HL-60/S4 treated with phorbol 12-myristate 13-acetate at 8.2 ng/mL for 4 days and 3 days (cell line): Measurements from ENCODE around the gene FBXO40.
"Not testable (repeated sequence)": the region's sequence is repeated elsewhere in the genome, so short reads cannot be mapped to it uniquely, and the experiment has no call there.

Experiments used
- in situ Hi-C: fragments of 300-500 bp; cut with MboI; formaldehyde crosslinking; loops from 2 replicates; pipeline ENCODE4 v1.15.0; 2022; ENCODE audit warnings: low sequenced_read_pairs

FBXO40 gene, protein sequence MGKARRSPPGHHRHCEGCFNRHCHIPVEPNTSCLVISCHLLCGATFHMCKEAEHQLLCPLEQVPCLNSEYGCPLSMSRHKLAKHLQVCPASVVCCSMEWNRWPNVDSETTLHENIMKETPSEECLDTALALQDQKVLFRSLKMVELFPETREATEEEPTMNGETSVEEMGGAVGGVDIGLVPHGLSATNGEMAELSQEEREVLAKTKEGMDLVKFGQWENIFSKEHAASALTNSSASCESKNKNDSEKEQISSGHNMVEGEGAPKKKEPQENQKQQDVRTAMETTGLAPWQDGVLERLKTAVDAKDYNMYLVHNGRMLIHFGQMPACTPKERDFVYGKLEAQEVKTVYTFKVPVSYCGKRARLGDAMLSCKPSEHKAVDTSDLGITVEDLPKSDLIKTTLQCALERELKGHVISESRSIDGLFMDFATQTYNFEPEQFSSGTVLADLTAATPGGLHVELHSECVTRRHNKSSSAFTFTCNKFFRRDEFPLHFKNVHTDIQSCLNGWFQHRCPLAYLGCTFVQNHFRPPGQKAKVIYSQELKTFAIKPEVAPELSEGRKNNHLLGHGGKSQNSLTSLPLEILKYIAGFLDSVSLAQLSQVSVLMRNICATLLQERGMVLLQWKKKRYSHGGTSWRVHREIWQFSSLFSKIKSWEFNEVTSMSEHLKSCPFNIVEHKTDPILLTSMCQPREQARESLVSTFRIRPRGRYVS

GRCh38 chr3:121592856-121593702 lies at the start of gene FBXO40:
Gene FBXO40 (plus strand): TSS chr3:121593379. CDS start chr3:121620576, 27,197 bp downstream.
- in situ Hi-C loops, result no loop called here

- in situ Hi-C loops, result no loop called here
Measured at GRCh38 chr3:121545049-121545573, 48.1 kb upstream of the FBXO40 start.

GRCh38 chr3:121545574-121546455 lies 47.4 kb upstream of the FBXO40 start, which contains the start of gene POLQ:
Gene POLQ (minus strand): TSS chr3:121545988. CDS start chr3:121545877, 111 bp downstream.
- in situ Hi-C loops, result no loop called here

GRCh38 chr3:121552379-121552778 lies 40.8 kb upstream of the FBXO40 start:
- in situ Hi-C loops, result no loop called here

GRCh38 chr3:121552797-121553196 lies 40.4 kb upstream of the FBXO40 start:
- in situ Hi-C loops, result no loop called here

DNA sequence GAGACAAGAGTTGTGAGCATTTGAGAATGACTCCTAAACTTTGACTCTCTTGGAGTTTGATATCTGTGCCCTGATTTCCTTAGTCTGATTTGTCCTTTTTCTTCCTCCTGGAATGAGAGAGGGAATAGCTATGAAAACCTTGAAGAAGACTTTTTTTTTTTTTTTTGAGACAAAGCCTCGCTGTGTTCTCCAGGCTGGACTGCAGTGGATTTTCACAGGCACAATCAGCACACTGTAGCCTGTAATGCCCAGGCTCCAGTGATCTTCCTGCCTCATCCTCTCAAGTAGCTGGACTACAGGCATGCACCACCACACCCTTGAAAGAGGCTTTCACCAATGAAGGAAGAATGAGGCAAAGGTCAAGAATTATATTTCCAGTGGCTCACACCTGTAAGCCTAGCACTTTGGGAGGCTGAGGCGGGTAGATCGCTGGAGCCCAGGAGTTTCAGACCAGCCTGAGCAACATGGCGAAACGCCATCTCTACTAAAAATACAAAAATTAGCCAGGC lies 35.7 kb upstream of the FBXO40 start:
- in situ Hi-C loops, result no loop called here

- in situ Hi-C loops, result no loop called here
Measured at GRCh38 chr3:121562148-121562547, 31.0 kb upstream of the FBXO40 start.

DNA sequence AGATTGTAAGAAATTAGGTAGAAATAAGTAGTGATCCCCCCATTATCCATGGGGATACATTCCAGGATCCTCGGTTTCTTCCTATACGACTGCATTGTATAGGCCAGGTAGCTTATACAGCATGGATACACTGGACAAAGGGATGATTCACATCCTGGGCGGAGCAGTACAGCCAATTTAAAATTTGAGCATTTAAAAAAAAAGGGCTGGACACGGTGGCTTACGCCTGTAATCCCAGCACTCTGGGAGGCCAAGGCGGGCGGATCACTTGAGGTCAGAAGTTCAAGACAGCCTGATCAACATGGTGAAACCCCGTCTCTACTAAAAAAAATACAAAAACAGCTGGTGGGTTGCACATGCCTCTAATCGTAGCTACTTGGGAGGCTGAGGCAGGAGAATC lies 26.4 kb upstream of the FBXO40 start:
- in situ Hi-C loops, result no loop called here

GRCh38 chr3:121567649-121568048 lies 25.5 kb upstream of the FBXO40 start, which contains the start of gene ARGFX:
Gene ARGFX (plus strand): TSS chr3:121567949. CDS start chr3:121570714, 2,765 bp downstream.
- in situ Hi-C loops, result no loop called here

DNA sequence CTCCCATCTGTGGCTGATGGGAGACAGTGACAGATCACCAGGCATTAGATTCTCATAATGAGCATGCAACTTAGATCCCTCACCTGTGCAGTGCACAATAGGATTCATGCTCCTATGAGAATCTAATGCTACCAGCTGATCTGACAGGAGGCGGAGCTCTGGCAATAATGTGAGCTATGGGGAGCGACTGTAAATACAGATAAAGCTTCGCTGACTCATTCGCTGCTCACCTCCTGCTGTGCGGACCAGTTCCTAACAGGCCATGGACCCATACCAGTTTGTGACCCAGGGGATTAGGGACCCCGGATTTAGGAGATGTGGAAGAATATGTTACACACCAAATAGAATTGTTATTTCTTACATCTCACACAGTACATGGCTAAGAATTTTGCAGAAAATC lies 18.7 kb upstream of the FBXO40 start:
- in situ Hi-C loops, result no loop called here

- in situ Hi-C loops, result no loop called here
Measured at GRCh38 chr3:121581691-121582090, 11.5 kb upstream of the FBXO40 start.

DNA sequence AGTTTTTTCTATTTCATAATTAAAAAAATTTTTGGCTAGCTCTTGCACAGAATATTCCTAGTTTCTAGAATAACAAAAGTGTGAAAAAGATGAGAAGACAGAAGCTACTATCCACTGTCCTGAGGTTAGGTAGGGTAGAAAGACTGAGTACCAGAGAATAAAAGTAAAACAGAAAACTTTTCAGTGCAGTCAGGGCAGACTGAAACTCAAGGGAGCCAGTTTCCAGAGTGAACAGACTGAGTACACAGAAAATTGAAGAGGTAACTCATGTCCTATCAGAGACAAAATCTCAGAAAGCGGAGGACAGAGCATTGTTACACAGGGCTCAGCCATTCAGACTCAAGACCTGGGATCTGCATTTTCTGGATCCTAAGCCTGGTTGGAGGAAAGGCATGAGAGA lies 8.8 kb upstream of the FBXO40 start:
- in situ Hi-C loops, result no loop called here

- in situ Hi-C loops, result not testable (repeated sequence)
Measured at GRCh38 chr3:121593806-121594205, 627 bp downstream of the FBXO40 start.

DNA sequence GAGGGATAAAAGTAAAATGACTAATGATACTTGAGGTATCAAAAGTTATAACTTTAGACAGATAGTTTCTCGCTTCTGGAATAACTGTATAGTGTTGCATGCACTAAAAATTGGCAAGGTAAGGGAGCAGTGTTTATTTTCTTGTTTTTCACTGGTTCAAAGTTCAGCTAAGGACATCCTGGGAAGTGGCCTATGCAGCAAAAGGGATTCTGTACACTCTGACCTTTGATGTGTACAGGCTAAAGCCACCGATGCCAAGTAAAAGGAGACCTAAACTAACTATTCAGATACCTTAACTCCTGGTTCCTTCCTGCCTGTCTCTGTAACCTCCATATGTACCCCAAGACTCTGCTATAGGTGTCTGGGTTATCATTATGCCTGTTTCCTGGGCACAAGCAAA lies 1.7 kb downstream of the FBXO40 start:
- in situ Hi-C loops, result no loop called here

GRCh38 chr3:121595765-121596406 lies 2.7 kb downstream of the FBXO40 start:
- in situ Hi-C loops, result no loop called here

- in situ Hi-C loops, result no loop called here
Measured at GRCh38 chr3:121598564-121598963, 5.4 kb downstream of the FBXO40 start.

GRCh38 chr3:121599900-121600299 lies 6.7 kb downstream of the FBXO40 start:
- in situ Hi-C loops, result not testable (repeated sequence)

GRCh38 chr3:121601212-121601812 lies 8.1 kb downstream of the FBXO40 start:
- in situ Hi-C loops, result no loop called here

DNA sequence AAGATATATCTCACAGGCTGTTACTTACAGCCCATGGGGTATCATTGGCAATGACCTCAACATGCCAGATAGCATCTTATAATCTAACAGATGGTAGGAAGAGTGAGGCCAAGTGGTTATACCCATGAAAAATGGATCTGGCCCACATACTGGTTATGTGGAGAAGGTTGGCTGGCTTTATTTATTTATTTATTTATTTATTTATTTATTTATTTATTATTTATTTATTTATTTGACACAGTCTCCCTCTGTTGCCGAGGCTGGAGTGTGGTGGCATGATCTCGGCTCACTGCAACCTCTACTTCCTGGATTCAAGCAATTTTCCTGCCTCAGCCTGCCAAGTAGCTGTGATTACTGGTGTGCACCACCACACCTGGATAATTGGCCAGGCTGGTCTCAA lies 11.6 kb downstream of the FBXO40 start:
- in situ Hi-C loops, result no loop called here
